ENCODE data around the gene COL9A2. TPM values are rescaled to one million over a fixed set of nuclear protein-coding genes. Genes with fewer than 3 reads are reported as not detected.
A peak's percentile ranks its signal among the peaks of the same experiment; 100 is the strongest.

The COL9A2 gene
- total RNA-seq, 2 donors from 2014 or later: 2.3 to 59.1 TPM

DNA sequence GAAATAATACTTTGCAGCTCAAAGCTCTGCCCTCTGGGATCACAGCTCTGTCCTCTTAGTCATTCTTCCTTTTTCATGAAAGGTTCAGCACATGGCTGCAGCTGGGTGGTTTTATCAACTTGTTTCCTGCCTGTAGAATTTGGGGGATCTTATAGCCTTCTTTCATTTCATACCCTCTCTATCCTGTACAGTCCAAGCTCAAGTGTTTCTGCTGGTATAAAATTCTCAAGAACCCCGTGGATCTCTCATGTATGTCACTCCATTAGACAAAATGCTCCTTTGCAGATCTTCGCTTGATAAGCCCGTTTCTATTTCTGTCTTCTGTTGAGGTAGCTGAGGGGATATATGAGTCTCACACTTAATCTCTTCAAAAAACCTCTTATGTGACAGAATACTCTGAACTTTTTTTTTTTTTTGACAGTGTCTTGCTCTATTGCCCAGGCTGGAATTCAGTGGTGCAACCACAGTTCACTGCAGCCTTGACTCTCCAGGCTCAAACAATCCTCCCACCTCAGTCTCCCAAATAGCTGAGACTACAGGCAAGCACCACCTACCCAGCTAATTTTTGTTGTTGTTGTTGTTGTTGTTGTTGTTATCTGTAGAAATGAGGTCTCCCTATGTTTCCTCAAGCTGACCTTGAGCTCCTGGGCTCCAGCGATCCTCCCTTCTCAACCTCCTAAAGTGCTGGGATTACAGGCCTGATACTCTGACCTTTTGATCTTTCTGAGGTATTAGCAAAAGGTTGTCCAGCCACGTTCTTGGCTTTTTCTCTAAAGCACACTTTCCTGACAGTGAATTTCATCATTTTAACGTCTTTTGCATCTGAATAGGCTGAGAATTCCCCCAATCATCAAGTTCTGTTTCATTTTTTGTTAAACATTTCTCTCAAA is 24.6 kb upstream of the COL9A2 start:
- WGBS, 2 donors: 71% methylated on average over 6 of the region's 6 CpGs
- no peaks in the 10 kb centered on the region for H3K9me3 ChIP-seq
- H3K27me3 ChIP-seq: no peaks in the 10 kb centered on the region
- H3K4me3 ChIP-seq: no peak overlapping the region
- H3K27ac ChIP-seq: no peak overlapping the region
- intact Hi-C loops (cut with DNase I): loop anchor here (5.0 kb wide), 2 partner anchors 189 to 259 kb away; no protein-coding TSS in a partner anchor
- TF ChIP-seq POLR2A (IDR thresholded peaks at IDR 0.05): no peak
- TF ChIP-seq, protein P1, sequence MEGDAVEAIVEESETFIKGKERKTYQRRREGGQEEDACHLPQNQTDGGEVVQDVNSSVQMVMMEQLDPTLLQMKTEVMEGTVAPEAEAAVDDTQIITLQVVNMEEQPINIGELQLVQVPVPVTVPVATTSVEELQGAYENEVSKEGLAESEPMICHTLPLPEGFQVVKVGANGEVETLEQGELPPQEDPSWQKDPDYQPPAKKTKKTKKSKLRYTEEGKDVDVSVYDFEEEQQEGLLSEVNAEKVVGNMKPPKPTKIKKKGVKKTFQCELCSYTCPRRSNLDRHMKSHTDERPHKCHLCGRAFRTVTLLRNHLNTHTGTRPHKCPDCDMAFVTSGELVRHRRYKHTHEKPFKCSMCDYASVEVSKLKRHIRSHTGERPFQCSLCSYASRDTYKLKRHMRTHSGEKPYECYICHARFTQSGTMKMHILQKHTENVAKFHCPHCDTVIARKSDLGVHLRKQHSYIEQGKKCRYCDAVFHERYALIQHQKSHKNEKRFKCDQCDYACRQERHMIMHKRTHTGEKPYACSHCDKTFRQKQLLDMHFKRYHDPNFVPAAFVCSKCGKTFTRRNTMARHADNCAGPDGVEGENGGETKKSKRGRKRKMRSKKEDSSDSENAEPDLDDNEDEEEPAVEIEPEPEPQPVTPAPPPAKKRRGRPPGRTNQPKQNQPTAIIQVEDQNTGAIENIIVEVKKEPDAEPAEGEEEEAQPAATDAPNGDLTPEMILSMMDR (IDR thresholded peaks at IDR 0.05): no peak
- peaks cover 10% of the 10 kb centered on the region for H3K4me1 ChIP-seq
- DNase-seq (no peak), ATAC-seq (no peak)
- H3K36me3 ChIP-seq (replicated peaks in 1 of 2; ENCODE audit: insufficient read depth in 1 of 2, low read depth in 2 of 2): no peaks in the 10 kb centered on the region

DNA sequence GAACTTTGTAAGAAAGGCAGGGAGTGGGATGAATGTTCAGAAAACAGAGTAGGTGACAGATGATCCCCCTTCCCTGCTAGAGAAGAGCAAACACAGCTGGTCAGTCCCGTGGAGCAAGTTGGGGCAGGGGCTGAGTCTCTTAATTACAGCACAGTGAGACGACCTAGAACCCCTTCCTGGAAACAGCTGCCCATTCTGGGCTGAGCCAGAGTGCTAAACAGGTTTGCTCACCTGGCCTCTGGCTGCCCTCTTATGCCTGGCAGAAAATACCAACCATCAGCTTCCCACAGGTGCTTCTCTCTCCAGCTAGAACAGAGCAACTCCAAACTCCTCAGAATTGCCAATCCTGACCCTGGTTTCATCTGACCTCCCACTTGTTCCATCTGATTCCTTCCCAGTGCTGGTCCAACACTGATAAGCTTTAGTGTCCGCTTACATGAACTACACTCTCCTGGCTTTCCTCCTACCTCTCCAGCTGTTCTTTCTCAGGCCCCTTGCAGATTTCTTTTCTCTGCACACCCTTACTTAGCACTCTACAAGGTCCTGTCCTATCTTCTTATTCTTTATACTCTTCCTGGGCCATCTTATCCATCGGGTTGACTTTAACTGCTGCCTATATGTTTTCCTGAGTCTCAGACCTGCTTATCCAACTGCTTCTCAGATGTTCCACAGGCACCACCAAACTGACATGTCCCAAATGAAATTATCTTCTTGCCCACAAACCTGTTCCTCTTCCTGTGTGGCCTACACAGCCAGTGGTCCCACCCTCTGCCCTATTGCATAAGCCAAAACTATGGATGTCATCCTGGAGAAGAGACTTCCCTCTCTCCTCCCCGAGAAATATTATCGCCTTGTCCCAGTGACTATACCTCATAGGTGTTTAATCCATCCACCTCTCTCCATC is 22.6 kb upstream of the COL9A2 start:
- Histone ChIP-seq H3K27me3 (no peaks in the 10 kb centered on the region), H3K27ac (no peak overlapping the region), H3K4me3 (no peak overlapping the region), H3K36me3 (replicated peaks in 1 of 2; ENCODE audit: insufficient read depth in 1 of 2, low read depth in 2 of 2) (no peaks in the 10 kb centered on the region), H3K4me1 (peaks cover 10% of the 10 kb centered on the region), H3K9me3 (no peaks in the 10 kb centered on the region)
- DNase-seq: peak in 2 of 4 donors; percentile 8 to 20
- 44 to 52% methylated on average over 5 to 6 of the region's 6 CpGs for WGBS, 2 donors
- TF ChIP-seq, protein P1 (IDR thresholded peaks at IDR 0.05): no peak
- no peak for TF ChIP-seq POLR2A (IDR thresholded peaks at IDR 0.05)
- no peak for ATAC-seq
- intact Hi-C loops (cut with DNase I): loop anchor here (5.0 kb wide), 2 partner anchors 187 to 257 kb away; no protein-coding TSS in a partner anchor

DNA sequence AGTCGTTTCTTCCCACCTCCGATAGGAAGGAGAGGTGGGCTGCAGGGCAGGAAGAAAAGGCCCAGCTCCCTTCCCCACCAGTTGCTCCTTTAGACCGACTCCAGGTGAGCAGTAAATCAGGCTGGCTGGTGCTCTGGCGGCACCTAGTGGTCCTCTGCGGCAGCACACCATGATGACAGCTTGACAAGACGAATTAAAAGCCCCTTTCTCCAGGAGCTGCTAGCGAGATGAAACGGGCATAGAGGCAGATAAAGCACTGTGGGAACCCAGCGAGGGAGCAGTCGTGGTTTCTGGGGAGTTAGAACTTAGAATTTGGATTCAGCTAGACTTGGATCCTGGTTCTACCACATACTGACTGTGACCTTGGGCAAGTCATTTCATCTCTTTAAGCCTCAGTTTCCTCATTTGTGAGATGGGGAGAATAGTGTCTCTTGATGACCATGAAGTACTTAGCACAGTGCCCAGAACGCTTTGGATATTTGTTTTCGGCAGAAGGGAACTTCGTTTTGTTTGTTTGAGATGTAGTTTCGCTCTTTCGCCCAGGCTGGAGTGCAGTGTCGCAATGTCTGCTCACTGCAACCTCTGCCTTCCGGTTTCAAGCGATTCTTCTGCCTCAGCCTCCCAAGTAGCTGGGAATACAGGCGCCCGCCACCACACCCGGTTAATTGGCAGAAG is 21.8 kb upstream of the COL9A2 start:
- peak; percentile 93 for ATAC-seq
- 18 to 29% methylated on average over 19 to 21 of the region's 21 CpGs for WGBS, 2 donors

DNA sequence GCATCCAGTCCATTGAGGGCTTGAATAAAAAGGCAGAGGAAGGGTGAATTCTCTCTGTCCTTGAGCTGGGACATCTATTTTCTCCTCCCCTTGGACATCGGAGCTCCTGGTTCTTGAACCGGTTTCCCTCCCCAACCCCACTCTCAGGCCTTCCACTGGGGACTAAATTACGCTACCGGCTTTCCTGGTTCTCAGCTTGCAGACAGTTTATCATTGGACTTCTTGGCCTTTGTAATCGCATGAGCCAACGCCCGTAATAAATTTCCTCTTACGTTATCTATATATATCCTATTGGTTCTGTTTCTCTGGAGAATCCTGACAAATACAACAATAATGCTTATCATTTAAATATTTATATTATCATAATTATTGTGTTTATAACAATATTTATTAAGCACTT is 20.4 kb upstream of the COL9A2 start:
- no peaks in the 10 kb centered on the region for H3K27me3 ChIP-seq
- WGBS, 2 donors: 73 to 75% methylated on average over 8 of the region's 8 CpGs
- no peaks in the 10 kb centered on the region for H3K9me3 ChIP-seq
- DNase-seq (no peak), ATAC-seq (no peak)
- no peak overlapping the region for H3K27ac ChIP-seq
- H3K4me1 ChIP-seq: peaks cover 10% of the 10 kb centered on the region
- no peak for TF ChIP-seq POLR2A (IDR thresholded peaks at IDR 0.05)
- TF ChIP-seq, protein P1 (IDR thresholded peaks at IDR 0.05): no peak
- H3K36me3 ChIP-seq (replicated peaks in 1 of 2; ENCODE audit: insufficient read depth in 1 of 2, low read depth in 2 of 2): no peaks in the 10 kb centered on the region
- intact Hi-C loops (cut with DNase I): no loop called here
- H3K4me3 ChIP-seq: no peak overlapping the region

More for the DNA sequence above, 21.8 kb upstream of the COL9A2 start:
- Histone ChIP-seq H3K27ac (peak overlapping the region in 1 of 4 donors; percentile 9), H3K27me3 (no peaks in the 10 kb centered on the region), H3K4me3 (no peak overlapping the region), H3K4me1 (peaks cover 10% of the 10 kb centered on the region), H3K36me3 (replicated peaks in 1 of 2; ENCODE audit: insufficient read depth in 1 of 2, low read depth in 2 of 2) (no peaks in the 10 kb centered on the region), H3K9me3 (no peaks in the 10 kb centered on the region)
- intact Hi-C loops (cut with DNase I): no loop called here
- peak; percentile 83 to 90 (median 88) for DNase-seq
- TF ChIP-seq, protein P1 (IDR thresholded peaks at IDR 0.05): peak; percentile 95 to 99 (median 98)
- no peak for TF ChIP-seq POLR2A (IDR thresholded peaks at IDR 0.05)

Measured in body of pancreas (tissue), 4 donors.